Pulmonary artery endothelial cell (primary cell): Measurements from ENCODE around the gene KCNK5. TPM values are rescaled to one million over a fixed set of nuclear protein-coding genes. Genes with fewer than 3 reads are reported as not detected.

Experiments used
- DNase-seq: peaks from one replicate; pipeline ENCODE4 v3.0.0-alpha.2; 2011; ENCODE audit warnings: low read depth, low spot score
- total RNA-seq: library from RNA; depleted of rRNA; stranded (reverse); fragments of >200 nt; gene quantifications from 2 replicates; pipeline ENCODE4 v1.2.3, GENCODE V29; 2014

The KCNK5 gene
- total RNA-seq, 1 donor from 2014 or later = not detected

GRCh38 chr6:39243809-39244208 lies 14.5 kb upstream of the KCNK5 start:
- DNase-seq = no peak

- DNase-seq = no peak
Observed at GRCh38 chr6:39240155-39240757, 11.0 kb upstream of the KCNK5 start.

- no peak for DNase-seq
Observed at GRCh38 chr6:39239527-39240154, 10.4 kb upstream of the KCNK5 start.

GRCh38 chr6:39236742-39237141 lies 7.5 kb upstream of the KCNK5 start:
- no peak for DNase-seq

- no peak for DNase-seq
Observed at GRCh38 chr6:39233333-39233732, 4.1 kb upstream of the KCNK5 start.

- no peak for DNase-seq
Observed at GRCh38 chr6:39231521-39232243, 2.4 kb upstream of the KCNK5 start.

GRCh38 chr6:39230654-39231035 lies 1.4 kb upstream of the KCNK5 start:
- no peak for DNase-seq

GRCh38 chr6:39228111-39228971 lies 934 bp downstream of the KCNK5 start:
- no peak for DNase-seq

- no peak for DNase-seq
Observed at GRCh38 chr6:39227476-39227875, 1.8 kb downstream of the KCNK5 start.

GRCh38 chr6:39226639-39227329 lies 2.5 kb downstream of the KCNK5 start:
- DNase-seq = no peak

GRCh38 chr6:39225946-39226437 lies 3.3 kb downstream of the KCNK5 start:
- DNase-seq = no peak

- DNase-seq = no peak
Observed at GRCh38 chr6:39225543-39225942, 3.7 kb downstream of the KCNK5 start.

GRCh38 chr6:39224523-39225182 lies 4.6 kb downstream of the KCNK5 start:
- no peak for DNase-seq

GRCh38 chr6:39224011-39224410 lies 5.3 kb downstream of the KCNK5 start:
- DNase-seq = no peak

GRCh38 chr6:39223555-39223954 lies 5.7 kb downstream of the KCNK5 start:
- no peak for DNase-seq

GRCh38 chr6:39223061-39223460 lies 6.2 kb downstream of the KCNK5 start:
- DNase-seq = no peak

- no peak for DNase-seq
Observed at GRCh38 chr6:39221779-39222641, 7.3 kb downstream of the KCNK5 start.

- DNase-seq = no peak
Observed at GRCh38 chr6:39221115-39221514, 8.2 kb downstream of the KCNK5 start.

GRCh38 chr6:39218868-39219567 lies 10.3 kb downstream of the KCNK5 start:
- DNase-seq = no peak
